GM12892 (cell line): ENCODE data around the gene NTHL1.
"Not testable (repeated sequence)": the region's sequence is repeated elsewhere in the genome, so short reads cannot be mapped to it uniquely, and the experiment has no call there.

ENCODE experiments used
- POLR2A ChIP-seq: IDR thresholded peaks from 2 replicates; pipeline ENCODE4 v1.6.1; 2011; ENCODE audit warnings: low read depth, low read length, control low read depth
- POLR2AphosphoS5 ChIP-seq: IDR thresholded peaks from 2 replicates; pipeline ENCODE4 v1.6.1; 2011; ENCODE audit warnings: low read depth, low read length, control low read depth
- TAF1 ChIP-seq: IDR thresholded peaks from 2 replicates; pipeline ENCODE4 v1.6.1; 2011; ENCODE audit warnings: low read depth, mild to moderate bottlenecking, control low read depth, low read length, borderline replicate concordance

GRCh38 chr16:2033909-2034695 lies 13.5 kb downstream of the NTHL1 start:
- not testable (repeated sequence) for TF ChIP-seq POLR2A, TAF1, POLR2AphosphoS5
